Cardiac muscle cell (in vitro differentiated cells and primary cell): ENCODE results near the gene RFX2. TPM values are rescaled to one million over a fixed set of nuclear protein-coding genes. Genes with fewer than 3 reads are reported as not detected.
"Not testable (repeated sequence)": the region's sequence is repeated elsewhere in the genome, so short reads cannot be mapped to it uniquely, and the experiment has no call there.

Experiments
- DNase-seq, 2 donors: peaks; one replicate each; pipeline versions ENCODE4 v3.0.0 to v3.0.0-alpha.2; 2010 to 2017; ENCODE audit warnings: low read depth in 1 of 2, low spot score in 1 of 2
- H3K27ac ChIP-seq: fragments of 200-600 bp; sonication (generic); 2 replicates; pipeline ENCODE4 v1.5.1; 2016
- H3K27me3 ChIP-seq: fragments of 200-600 bp; sonication (generic); 2 replicates; pipeline ENCODE4 v1.6.0; 2016; ENCODE audit warnings: control low read depth
- H3K36me3 ChIP-seq: fragments of 200-600 bp; sonication (generic); 2 replicates; pipeline ENCODE4 v1.5.1; 2016; ENCODE audit warnings: control low read depth
- H3K4me1 ChIP-seq: fragments of 200-600 bp; sonication (generic); 2 replicates; pipeline ENCODE4 v1.8.1; 2017; ENCODE audit warnings: low read depth, mild to moderate bottlenecking, mixed run types
- H3K4me3 ChIP-seq: fragments of 200-600 bp; sonication (generic); 2 replicates; pipeline ENCODE4 v1.5.1; 2016; ENCODE audit warnings: mild to moderate bottlenecking
- H3K9me3 ChIP-seq: fragments of 200-600 bp; sonication (generic); 2 replicates; pipeline ENCODE4 v1.5.1; 2017; ENCODE audit warnings: low read depth, mild to moderate bottlenecking, control low read depth
- polyA plus RNA-seq: library from polyadenylated mRNA; unstranded; fragments of >200 nt; fragmentation: Nextera tagmentation; extraction: Ambion mirVana; gene quantifications from 2 replicates; pipeline ENCODE4 v1.2.1, GENCODE V29; 2016
- total RNA-seq: library from RNA; depleted of rRNA; stranded (reverse); fragments of >200 nt; gene quantifications from 2 replicates; pipeline ENCODE4 v1.2.3, GENCODE V29; 2016
- TF ChIP-seq, protein P1 (sequence below): IDR thresholded peaks from 2 replicates; pipeline ENCODE4 v1.5.1; 2012; ENCODE audit warnings: low read depth, mild to moderate bottlenecking, low read length

RFX2 gene
- total and polyA plus RNA-seq, 2 experiments from 2014 or later = 3.0 to 3.9 TPM

DNA sequence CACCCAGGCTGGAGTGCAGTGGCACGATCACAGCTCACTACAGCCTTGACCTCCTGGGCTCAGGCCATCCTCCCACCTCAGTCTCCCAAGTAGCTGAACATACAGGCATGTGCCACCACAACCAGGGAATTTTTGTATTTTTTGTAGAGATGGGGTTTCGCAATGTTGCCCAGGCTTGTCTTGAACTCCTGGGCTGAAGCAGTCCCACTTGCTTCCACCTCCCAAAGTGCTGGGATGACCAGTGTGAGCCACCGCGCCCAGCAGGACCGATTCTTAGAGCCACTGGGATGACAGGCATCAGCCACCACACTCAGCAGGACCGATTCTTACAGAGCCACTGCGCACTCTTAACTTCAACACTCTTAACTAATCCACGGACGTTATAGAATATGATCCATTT lies 77.5 kb downstream of the RFX2 start:
- no peaks in the 10 kb centered on the region for H3K9me3 ChIP-seq
- H3K36me3 ChIP-seq = no peaks in the 10 kb centered on the region
- H3K4me3 ChIP-seq = no peak overlapping the region
- H3K4me1 ChIP-seq = no peaks in the 10 kb centered on the region
- no peak overlapping the region for H3K27ac ChIP-seq
- H3K27me3 ChIP-seq = no peaks in the 10 kb centered on the region
- TF ChIP-seq, protein P1, sequence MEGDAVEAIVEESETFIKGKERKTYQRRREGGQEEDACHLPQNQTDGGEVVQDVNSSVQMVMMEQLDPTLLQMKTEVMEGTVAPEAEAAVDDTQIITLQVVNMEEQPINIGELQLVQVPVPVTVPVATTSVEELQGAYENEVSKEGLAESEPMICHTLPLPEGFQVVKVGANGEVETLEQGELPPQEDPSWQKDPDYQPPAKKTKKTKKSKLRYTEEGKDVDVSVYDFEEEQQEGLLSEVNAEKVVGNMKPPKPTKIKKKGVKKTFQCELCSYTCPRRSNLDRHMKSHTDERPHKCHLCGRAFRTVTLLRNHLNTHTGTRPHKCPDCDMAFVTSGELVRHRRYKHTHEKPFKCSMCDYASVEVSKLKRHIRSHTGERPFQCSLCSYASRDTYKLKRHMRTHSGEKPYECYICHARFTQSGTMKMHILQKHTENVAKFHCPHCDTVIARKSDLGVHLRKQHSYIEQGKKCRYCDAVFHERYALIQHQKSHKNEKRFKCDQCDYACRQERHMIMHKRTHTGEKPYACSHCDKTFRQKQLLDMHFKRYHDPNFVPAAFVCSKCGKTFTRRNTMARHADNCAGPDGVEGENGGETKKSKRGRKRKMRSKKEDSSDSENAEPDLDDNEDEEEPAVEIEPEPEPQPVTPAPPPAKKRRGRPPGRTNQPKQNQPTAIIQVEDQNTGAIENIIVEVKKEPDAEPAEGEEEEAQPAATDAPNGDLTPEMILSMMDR = no peak
- no peak for DNase-seq

DNA sequence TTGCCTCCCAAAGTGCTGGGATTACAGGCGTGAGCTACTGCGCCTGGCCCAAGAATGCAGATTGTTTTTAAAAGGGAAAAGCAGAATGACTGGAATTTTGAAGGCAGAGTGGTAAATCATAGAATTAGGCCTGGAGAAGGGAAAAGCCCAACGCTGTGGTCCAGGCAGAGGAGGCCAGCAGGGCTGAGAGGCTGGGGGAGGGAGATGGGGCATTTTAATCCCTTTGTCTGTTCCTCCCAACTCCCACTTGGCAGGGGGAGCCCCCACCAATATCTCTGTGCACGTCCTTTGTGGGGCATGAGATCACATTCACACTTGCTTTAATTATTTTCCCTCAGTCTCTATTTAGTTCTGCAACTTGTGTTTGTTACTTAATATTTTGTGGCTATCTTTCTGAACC lies 77.9 kb downstream of the RFX2 start:
- Histone ChIP-seq H3K4me1 (no peaks in the 10 kb centered on the region), H3K27me3 (no peaks in the 10 kb centered on the region), H3K4me3 (no peak overlapping the region), H3K9me3 (no peaks in the 10 kb centered on the region), H3K36me3 (no peaks in the 10 kb centered on the region), H3K27ac (no peak overlapping the region)
- no peak for DNase-seq
- TF ChIP-seq, protein P1 = no peak

DNA sequence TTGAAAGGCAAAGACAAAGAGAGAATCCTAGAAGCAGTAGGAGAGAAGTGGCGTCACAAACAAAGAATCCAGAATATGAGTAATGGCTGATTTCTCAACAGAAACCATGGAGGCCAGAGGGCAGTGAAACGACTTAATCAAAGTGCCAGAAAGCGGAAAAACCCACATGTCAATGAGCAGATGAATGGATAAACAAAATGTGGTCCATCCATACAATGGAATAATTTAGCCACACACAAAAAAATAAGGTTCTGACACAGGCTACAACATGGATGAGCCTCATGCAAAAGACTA lies 80.1 kb downstream of the RFX2 start:
- no peaks in the 10 kb centered on the region for H3K27me3 ChIP-seq
- TF ChIP-seq, protein P1 = no peak
- no peaks in the 10 kb centered on the region for H3K9me3 ChIP-seq
- H3K27ac ChIP-seq = no peak overlapping the region
- no peak overlapping the region for H3K4me3 ChIP-seq
- peak in 1 of 2 donors; percentile 81 for DNase-seq
- H3K4me1 ChIP-seq = no peaks in the 10 kb centered on the region
- H3K36me3 ChIP-seq = no peaks in the 10 kb centered on the region

DNA sequence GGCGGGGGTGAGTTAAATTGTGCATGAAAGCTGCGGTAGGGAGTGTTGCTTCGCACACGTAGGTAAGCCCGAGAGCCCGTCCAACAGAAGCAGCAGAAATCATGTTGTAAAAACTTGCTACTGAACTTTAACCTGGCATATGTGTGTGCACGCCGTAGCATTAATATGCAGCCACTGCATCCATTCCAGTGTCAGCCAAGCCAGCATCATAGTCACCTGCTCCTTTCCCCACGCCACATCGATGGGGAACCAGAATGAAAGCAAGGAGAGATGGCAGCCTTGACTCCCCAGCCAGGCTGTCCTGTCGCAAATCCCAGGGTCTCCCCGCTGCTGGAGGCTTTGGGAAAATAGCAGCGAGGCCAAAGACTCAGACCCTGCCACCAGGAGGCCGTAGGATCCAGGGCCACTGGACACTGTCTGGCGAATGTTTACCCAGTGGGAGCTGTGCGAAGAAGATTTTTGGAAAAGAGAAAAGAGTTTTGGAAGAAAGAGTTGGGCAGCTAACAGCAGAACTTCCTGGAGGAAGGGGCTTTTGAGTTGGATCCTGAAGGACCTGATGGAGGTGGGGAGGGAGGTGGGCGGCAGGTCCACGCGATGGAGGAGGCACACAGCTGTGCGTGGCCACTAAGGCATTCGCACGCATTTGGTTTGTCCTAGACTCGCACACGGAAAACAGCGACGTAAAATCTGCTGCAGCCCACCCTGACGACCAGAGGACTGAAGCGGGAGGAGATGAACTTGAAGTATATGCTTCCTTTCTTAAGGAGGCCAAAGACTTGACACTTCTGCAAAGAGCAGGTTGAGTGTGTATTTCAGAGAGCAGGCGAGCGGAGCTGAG lies 83.7 kb downstream of the RFX2 start:
- Histone ChIP-seq H3K9me3 (no peaks in the 10 kb centered on the region), H3K36me3 (no peaks in the 10 kb centered on the region), H3K4me3 (no peak overlapping the region), H3K4me1 (no peaks in the 10 kb centered on the region), H3K27ac (no peak overlapping the region), H3K27me3 (no peaks in the 10 kb centered on the region)
- DNase-seq = no peak
- TF ChIP-seq, protein P1 = no peak

DNA sequence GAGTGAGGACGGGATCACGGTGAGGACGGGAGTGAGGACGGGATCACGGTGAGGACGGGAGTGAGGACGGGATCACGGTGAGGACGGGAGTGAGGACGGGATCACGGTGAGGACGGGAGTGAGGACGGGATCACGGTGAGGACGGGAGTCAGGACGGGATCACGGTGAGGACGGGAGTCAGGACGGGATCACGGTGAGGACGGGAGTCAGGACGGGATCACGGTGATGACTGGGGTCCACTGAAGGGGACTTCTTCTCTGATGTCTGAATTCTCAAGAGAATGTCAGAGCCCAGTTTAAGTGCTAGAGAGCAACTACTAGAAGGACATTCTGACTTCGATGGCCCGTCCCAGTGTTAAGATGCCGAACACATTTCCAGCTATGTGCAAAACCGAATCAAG lies 85.5 kb downstream of the RFX2 start:
- H3K27ac ChIP-seq, H3K4me3 ChIP-seq, H3K4me1 ChIP-seq, H3K9me3 ChIP-seq, H3K36me3 ChIP-seq, H3K27me3 ChIP-seq, DNase-seq: not testable (repeated sequence)

DNA sequence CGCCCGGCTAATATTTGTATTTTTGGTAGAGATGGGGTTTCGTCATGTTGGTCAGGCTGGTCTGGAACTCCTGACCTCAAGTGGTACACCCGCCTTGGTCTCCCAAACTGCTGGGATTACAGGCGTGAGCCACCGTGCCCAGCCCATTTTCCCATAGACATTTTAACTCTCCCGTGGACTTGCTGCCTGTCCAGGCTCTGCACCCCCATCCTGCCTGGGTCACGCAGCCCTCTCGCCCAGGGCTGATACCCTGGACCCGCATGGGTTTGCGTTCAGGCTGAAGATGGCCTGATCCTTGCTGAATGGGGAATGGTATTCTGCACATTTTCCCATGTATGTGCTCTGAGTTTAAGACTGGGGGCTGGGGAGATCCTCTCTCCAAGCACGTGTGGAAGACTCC lies 86.4 kb downstream of the RFX2 start:
- no peaks in the 10 kb centered on the region for H3K4me1 ChIP-seq
- H3K36me3 ChIP-seq = no peaks in the 10 kb centered on the region
- H3K4me3 ChIP-seq = no peak overlapping the region
- no peaks in the 10 kb centered on the region for H3K27me3 ChIP-seq
- TF ChIP-seq, protein P1 = no peak
- no peak for DNase-seq
- H3K27ac ChIP-seq = no peak overlapping the region
- no peaks in the 10 kb centered on the region for H3K9me3 ChIP-seq
